ENCODE measurements around the gene TMEM51.

Gene TMEM51

GRCh38 chr1:15184436-15185241 lies 31.1 kb downstream of the TMEM51 start:
- DNase-seq, result no peak
- no peaks in the 10 kb centered on the region for H3K36me3 ChIP-seq (ENCODE audit: control insufficient read depth, insufficient read depth, low read length)
- H3K27ac ChIP-seq (ENCODE audit: insufficient read depth, low read length, poor library complexity, severe bottlenecking), result no peak overlapping the region
- H3K9me3 ChIP-seq (ENCODE audit: control insufficient read depth, low read length), result no peaks in the 10 kb centered on the region
- no peaks in the 10 kb centered on the region for H3K4me1 ChIP-seq (ENCODE audit: control insufficient read depth, insufficient read depth, low read length, poor library complexity, severe bottlenecking)
- H3K4me3 ChIP-seq (ENCODE audit: insufficient read depth, low read depth, low read length, poor library complexity, severe bottlenecking), result no peak overlapping the region
- no peaks in the 10 kb centered on the region for H3K27me3 ChIP-seq (replicated peaks; ENCODE audit: control insufficient read depth, insufficient read depth, low read length, poor library complexity, severe bottlenecking)

- Histone ChIP-seq H3K36me3 (ENCODE audit: control insufficient read depth, insufficient read depth, low read length) (no peaks in the 10 kb centered on the region), H3K4me1 (ENCODE audit: control insufficient read depth, insufficient read depth, low read length, poor library complexity, severe bottlenecking) (no peaks in the 10 kb centered on the region), H3K27me3 (replicated peaks; ENCODE audit: control insufficient read depth, insufficient read depth, low read length, poor library complexity, severe bottlenecking) (no peaks in the 10 kb centered on the region), H3K9me3 (ENCODE audit: control insufficient read depth, low read length) (no peaks in the 10 kb centered on the region), H3K27ac (ENCODE audit: insufficient read depth, low read length, poor library complexity, severe bottlenecking) (no peak overlapping the region), H3K4me3 (ENCODE audit: insufficient read depth, low read depth, low read length, poor library complexity, severe bottlenecking) (no peak overlapping the region)
- no peak for DNase-seq
These were observed 32.1 kb downstream of the TMEM51 start for GRCh38 chr1:15185617-15186016.

GRCh38 chr1:15186073-15186845 lies 32.7 kb downstream of the TMEM51 start:
- Histone ChIP-seq H3K27ac (ENCODE audit: insufficient read depth, low read length, poor library complexity, severe bottlenecking) (no peak overlapping the region), H3K4me3 (ENCODE audit: insufficient read depth, low read depth, low read length, poor library complexity, severe bottlenecking) (no peak overlapping the region), H3K9me3 (ENCODE audit: control insufficient read depth, low read length) (no peaks in the 10 kb centered on the region), H3K36me3 (ENCODE audit: control insufficient read depth, insufficient read depth, low read length) (no peaks in the 10 kb centered on the region), H3K27me3 (replicated peaks; ENCODE audit: control insufficient read depth, insufficient read depth, low read length, poor library complexity, severe bottlenecking) (no peaks in the 10 kb centered on the region), H3K4me1 (ENCODE audit: control insufficient read depth, insufficient read depth, low read length, poor library complexity, severe bottlenecking) (no peaks in the 10 kb centered on the region)
- DNase-seq, result no peak

- H3K4me3 ChIP-seq (ENCODE audit: insufficient read depth, low read depth, low read length, poor library complexity, severe bottlenecking), result no peak overlapping the region
- no peaks in the 10 kb centered on the region for H3K9me3 ChIP-seq (ENCODE audit: control insufficient read depth, low read length)
- H3K4me1 ChIP-seq (ENCODE audit: control insufficient read depth, insufficient read depth, low read length, poor library complexity, severe bottlenecking), result no peaks in the 10 kb centered on the region
- H3K27ac ChIP-seq (ENCODE audit: insufficient read depth, low read length, poor library complexity, severe bottlenecking), result no peak overlapping the region
- DNase-seq, result no peak
- no peaks in the 10 kb centered on the region for H3K36me3 ChIP-seq (ENCODE audit: control insufficient read depth, insufficient read depth, low read length)
- no peaks in the 10 kb centered on the region for H3K27me3 ChIP-seq (replicated peaks; ENCODE audit: control insufficient read depth, insufficient read depth, low read length, poor library complexity, severe bottlenecking)
These were observed 33.3 kb downstream of the TMEM51 start for GRCh38 chr1:15186846-15187151.

- Histone ChIP-seq H3K27ac (ENCODE audit: insufficient read depth, low read length, poor library complexity, severe bottlenecking) (no peak overlapping the region), H3K4me1 (ENCODE audit: control insufficient read depth, insufficient read depth, low read length, poor library complexity, severe bottlenecking) (no peaks in the 10 kb centered on the region), H3K4me3 (ENCODE audit: insufficient read depth, low read depth, low read length, poor library complexity, severe bottlenecking) (no peak overlapping the region)
These were observed 33.9 kb downstream of the TMEM51 start for GRCh38 chr1:15187175-15188129.

GRCh38 chr1:15188130-15188524 lies 34.6 kb downstream of the TMEM51 start:
- Histone ChIP-seq H3K27ac (ENCODE audit: insufficient read depth, low read length, poor library complexity, severe bottlenecking) (no peak overlapping the region), H3K9me3 (ENCODE audit: control insufficient read depth, low read length) (no peaks in the 10 kb centered on the region), H3K4me1 (ENCODE audit: control insufficient read depth, insufficient read depth, low read length, poor library complexity, severe bottlenecking) (no peaks in the 10 kb centered on the region), H3K36me3 (ENCODE audit: control insufficient read depth, insufficient read depth, low read length) (no peaks in the 10 kb centered on the region), H3K27me3 (replicated peaks; ENCODE audit: control insufficient read depth, insufficient read depth, low read length, poor library complexity, severe bottlenecking) (no peaks in the 10 kb centered on the region), H3K4me3 (ENCODE audit: insufficient read depth, low read depth, low read length, poor library complexity, severe bottlenecking) (no peak overlapping the region)
- no peak for DNase-seq

More at GRCh38 chr1:15187175-15188129, 33.9 kb downstream of the TMEM51 start:
- no peaks in the 10 kb centered on the region for H3K9me3 ChIP-seq (ENCODE audit: control insufficient read depth, low read length)
- no peaks in the 10 kb centered on the region for H3K27me3 ChIP-seq (replicated peaks; ENCODE audit: control insufficient read depth, insufficient read depth, low read length, poor library complexity, severe bottlenecking)
- DNase-seq, result no peak
- H3K36me3 ChIP-seq (ENCODE audit: control insufficient read depth, insufficient read depth, low read length), result no peaks in the 10 kb centered on the region

GRCh38 chr1:15188678-15189077 lies 35.1 kb downstream of the TMEM51 start:
- no peak for DNase-seq
- Histone ChIP-seq H3K27me3 (replicated peaks; ENCODE audit: control insufficient read depth, insufficient read depth, low read length, poor library complexity, severe bottlenecking) (no peaks in the 10 kb centered on the region), H3K9me3 (ENCODE audit: control insufficient read depth, low read length) (no peaks in the 10 kb centered on the region), H3K4me3 (ENCODE audit: insufficient read depth, low read depth, low read length, poor library complexity, severe bottlenecking) (no peak overlapping the region), H3K4me1 (ENCODE audit: control insufficient read depth, insufficient read depth, low read length, poor library complexity, severe bottlenecking) (no peaks in the 10 kb centered on the region), H3K36me3 (ENCODE audit: control insufficient read depth, insufficient read depth, low read length) (no peaks in the 10 kb centered on the region), H3K27ac (ENCODE audit: insufficient read depth, low read length, poor library complexity, severe bottlenecking) (no peak overlapping the region)

- no peak overlapping the region for H3K27ac ChIP-seq (ENCODE audit: insufficient read depth, low read length, poor library complexity, severe bottlenecking)
- no peak overlapping the region for H3K4me3 ChIP-seq (ENCODE audit: insufficient read depth, low read depth, low read length, poor library complexity, severe bottlenecking)
- H3K4me1 ChIP-seq (ENCODE audit: control insufficient read depth, insufficient read depth, low read length, poor library complexity, severe bottlenecking), result no peaks in the 10 kb centered on the region
- no peaks in the 10 kb centered on the region for H3K36me3 ChIP-seq (ENCODE audit: control insufficient read depth, insufficient read depth, low read length)
- H3K27me3 ChIP-seq (replicated peaks; ENCODE audit: control insufficient read depth, insufficient read depth, low read length, poor library complexity, severe bottlenecking), result no peaks in the 10 kb centered on the region
- no peak for DNase-seq
- no peaks in the 10 kb centered on the region for H3K9me3 ChIP-seq (ENCODE audit: control insufficient read depth, low read length)
These were observed 36.3 kb downstream of the TMEM51 start for GRCh38 chr1:15189692-15190370.

GRCh38 chr1:15191267-15191666 lies 37.7 kb downstream of the TMEM51 start:
- Histone ChIP-seq H3K4me3 (ENCODE audit: insufficient read depth, low read depth, low read length, poor library complexity, severe bottlenecking) (no peak overlapping the region), H3K36me3 (ENCODE audit: control insufficient read depth, insufficient read depth, low read length) (no peaks in the 10 kb centered on the region), H3K4me1 (ENCODE audit: control insufficient read depth, insufficient read depth, low read length, poor library complexity, severe bottlenecking) (no peaks in the 10 kb centered on the region), H3K9me3 (ENCODE audit: control insufficient read depth, low read length) (no peaks in the 10 kb centered on the region), H3K27me3 (replicated peaks; ENCODE audit: control insufficient read depth, insufficient read depth, low read length, poor library complexity, severe bottlenecking) (no peaks in the 10 kb centered on the region), H3K27ac (ENCODE audit: insufficient read depth, low read length, poor library complexity, severe bottlenecking) (no peak overlapping the region)
- no peak for DNase-seq

All from effector memory CD4-positive, alpha-beta T cell (primary cell).